IMR-90 (cell line): ENCODE results near the gene SBSN.

Experiments
- BHLHE40 ChIP-seq: fragments of 150-350 bp; IDR thresholded peaks from 2 replicates; pipeline ENCODE4 v1.6.1; 2016; ENCODE audit warnings: mild to moderate bottlenecking, low read depth, low read length
- CHD1 ChIP-seq: IDR thresholded peaks from 2 replicates; pipeline ENCODE4 v1.6.1; 2012; ENCODE audit warnings: low read depth, low read length, improper control_type of control experiment
- MAFK ChIP-seq: IDR thresholded peaks from 2 replicates; pipeline ENCODE4 v1.6.1; 2012; ENCODE audit warnings: low read depth, low read length, improper control_type of control experiment
- POLR2A ChIP-seq: IDR thresholded peaks from 2 replicates; pipeline ENCODE4 v1.6.1; 2012; ENCODE audit warnings: mild to moderate bottlenecking, low read depth, low read length
- RFX5 ChIP-seq: IDR thresholded peaks from 2 replicates; pipeline ENCODE4 v1.8.0; 2012; ENCODE audit warnings: low read depth, mild to moderate bottlenecking, low read length, moderate library complexity
- TF ChIP-seq, protein P1 (sequence below): conservative IDR thresholded peaks from 2 replicates; pipeline ENCODE4 v1.5.1; 2012; ENCODE audit warnings: mild to moderate bottlenecking, low read depth, low read length, improper control_type of control experiment
- TF ChIP-seq, protein P2 (sequence below): fragments of 150-350 bp; IDR thresholded peaks from 2 replicates; pipeline ENCODE4 v1.6.1; 2017; ENCODE audit warnings: mild to moderate bottlenecking, antibody characterized with exemption, low read length, low read depth

DNA sequence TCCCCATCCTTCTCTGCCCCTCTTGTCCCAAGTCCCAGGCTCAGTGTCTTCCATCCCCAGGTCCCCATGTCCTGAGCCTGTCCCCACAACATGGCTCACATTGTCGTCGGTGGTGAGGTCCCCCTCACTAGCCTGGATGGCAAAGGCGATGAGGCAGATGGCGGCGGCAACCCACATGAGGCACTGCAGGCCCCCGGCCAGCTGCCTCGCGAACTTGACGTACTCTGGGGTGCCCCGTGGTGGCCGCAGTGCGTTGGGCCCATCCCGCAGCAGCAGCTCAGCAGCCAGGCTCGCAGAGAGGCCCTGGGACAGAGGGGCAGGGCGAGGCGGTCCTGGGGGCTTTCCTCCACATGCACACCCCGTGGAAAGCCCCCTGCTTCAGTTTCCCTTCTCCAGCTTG, 34.2 kb upstream of the SBSN start:
- TF ChIP-seq, protein P1, sequence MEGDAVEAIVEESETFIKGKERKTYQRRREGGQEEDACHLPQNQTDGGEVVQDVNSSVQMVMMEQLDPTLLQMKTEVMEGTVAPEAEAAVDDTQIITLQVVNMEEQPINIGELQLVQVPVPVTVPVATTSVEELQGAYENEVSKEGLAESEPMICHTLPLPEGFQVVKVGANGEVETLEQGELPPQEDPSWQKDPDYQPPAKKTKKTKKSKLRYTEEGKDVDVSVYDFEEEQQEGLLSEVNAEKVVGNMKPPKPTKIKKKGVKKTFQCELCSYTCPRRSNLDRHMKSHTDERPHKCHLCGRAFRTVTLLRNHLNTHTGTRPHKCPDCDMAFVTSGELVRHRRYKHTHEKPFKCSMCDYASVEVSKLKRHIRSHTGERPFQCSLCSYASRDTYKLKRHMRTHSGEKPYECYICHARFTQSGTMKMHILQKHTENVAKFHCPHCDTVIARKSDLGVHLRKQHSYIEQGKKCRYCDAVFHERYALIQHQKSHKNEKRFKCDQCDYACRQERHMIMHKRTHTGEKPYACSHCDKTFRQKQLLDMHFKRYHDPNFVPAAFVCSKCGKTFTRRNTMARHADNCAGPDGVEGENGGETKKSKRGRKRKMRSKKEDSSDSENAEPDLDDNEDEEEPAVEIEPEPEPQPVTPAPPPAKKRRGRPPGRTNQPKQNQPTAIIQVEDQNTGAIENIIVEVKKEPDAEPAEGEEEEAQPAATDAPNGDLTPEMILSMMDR: no peak
- no peak for TF ChIP-seq RFX5
- TF ChIP-seq CHD1: no peak
- no peak for TF ChIP-seq POLR2A
- TF ChIP-seq, protein P2, sequence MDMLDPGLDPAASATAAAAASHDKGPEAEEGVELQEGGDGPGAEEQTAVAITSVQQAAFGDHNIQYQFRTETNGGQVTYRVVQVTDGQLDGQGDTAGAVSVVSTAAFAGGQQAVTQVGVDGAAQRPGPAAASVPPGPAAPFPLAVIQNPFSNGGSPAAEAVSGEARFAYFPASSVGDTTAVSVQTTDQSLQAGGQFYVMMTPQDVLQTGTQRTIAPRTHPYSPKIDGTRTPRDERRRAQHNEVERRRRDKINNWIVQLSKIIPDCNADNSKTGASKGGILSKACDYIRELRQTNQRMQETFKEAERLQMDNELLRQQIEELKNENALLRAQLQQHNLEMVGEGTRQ: no peak
- no peak for TF ChIP-seq MAFK
- no peak for TF ChIP-seq BHLHE40
